Activated T-helper 2 cell treated with anti-CD3 and anti-CD28 coated beads, Interferon-gamma antibody, Interleukin-2, Interleukin-4, amounts not matched to agents 10 μg/mL and 5 μg/mL and 100 μg/mL, durations not matched to agents 14 hours and 24 hours and 36 hours (primary cell): ENCODE data around the gene CDH4. TPM values are rescaled to one million over a fixed set of nuclear protein-coding genes. Genes with fewer than 3 reads are reported as not detected.

Experiments used
- DNase-seq: peaks from one replicate; pipeline ENCODE4 v3.0.0; 2021; ENCODE audit warnings: low spot score
- H3K27ac Mint-ChIP-seq: one replicate; pipeline ENCODE4 v1.8.0; 2021; ENCODE audit warnings: mixed read lengths
- H3K27me3 Mint-ChIP-seq: one replicate; pipeline ENCODE4 v1.8.0; 2021; ENCODE audit warnings: low read depth, mixed read lengths
- H3K36me3 Mint-ChIP-seq: one replicate; pipeline ENCODE4 v1.8.0; 2021; ENCODE audit warnings: low read depth, mixed read lengths
- H3K4me1 Mint-ChIP-seq: one replicate; pipeline ENCODE4 v1.8.0; 2021; ENCODE audit warnings: low read depth, mixed read lengths
- H3K4me3 Mint-ChIP-seq: one replicate; pipeline ENCODE4 v1.8.0; 2021; ENCODE audit warnings: low read depth, mild to moderate bottlenecking, moderate library complexity, mixed read lengths
- H3K9me3 Mint-ChIP-seq: one replicate; pipeline ENCODE4 v1.8.0; 2021; ENCODE audit warnings: mixed read lengths
- intact Hi-C: fragments of 100-400 bp; cut with micrococcal nuclease; formaldehyde crosslinking; loops from one replicate; pipeline ENCODE4 v1.15.1; 2023
- total RNA-seq: library from RNA; stranded (reverse); gene quantifications from 2 replicates; pipeline ENCODE4 v1.2.3, GENCODE V29; 2022

The CDH4 gene
- total RNA-seq, 1 donor from 2014 or later: not detected

- Mint-ChIP-seq H3K4me1 (no peaks in the 10 kb centered on the region), H3K4me3 (no peak overlapping the region), H3K27ac (no peak overlapping the region), H3K36me3 (no peaks in the 10 kb centered on the region), H3K9me3 (peaks cover 15% of the 10 kb centered on the region), H3K27me3 (no peaks in the 10 kb centered on the region)
- intact Hi-C loops: no loop called here
- no peak for DNase-seq
These were observed 133.2 kb downstream of the CDH4 start for GRCh38 chr20:61385296-61385695.

- Mint-ChIP-seq H3K36me3 (no peaks in the 10 kb centered on the region), H3K9me3 (peaks cover 15% of the 10 kb centered on the region), H3K4me3 (no peak overlapping the region), H3K27ac (no peak overlapping the region), H3K27me3 (no peaks in the 10 kb centered on the region), H3K4me1 (no peaks in the 10 kb centered on the region)
- DNase-seq: no peak
- intact Hi-C loops: no loop called here
These were observed 133.7 kb downstream of the CDH4 start for GRCh38 chr20:61385731-61386130.

DNA sequence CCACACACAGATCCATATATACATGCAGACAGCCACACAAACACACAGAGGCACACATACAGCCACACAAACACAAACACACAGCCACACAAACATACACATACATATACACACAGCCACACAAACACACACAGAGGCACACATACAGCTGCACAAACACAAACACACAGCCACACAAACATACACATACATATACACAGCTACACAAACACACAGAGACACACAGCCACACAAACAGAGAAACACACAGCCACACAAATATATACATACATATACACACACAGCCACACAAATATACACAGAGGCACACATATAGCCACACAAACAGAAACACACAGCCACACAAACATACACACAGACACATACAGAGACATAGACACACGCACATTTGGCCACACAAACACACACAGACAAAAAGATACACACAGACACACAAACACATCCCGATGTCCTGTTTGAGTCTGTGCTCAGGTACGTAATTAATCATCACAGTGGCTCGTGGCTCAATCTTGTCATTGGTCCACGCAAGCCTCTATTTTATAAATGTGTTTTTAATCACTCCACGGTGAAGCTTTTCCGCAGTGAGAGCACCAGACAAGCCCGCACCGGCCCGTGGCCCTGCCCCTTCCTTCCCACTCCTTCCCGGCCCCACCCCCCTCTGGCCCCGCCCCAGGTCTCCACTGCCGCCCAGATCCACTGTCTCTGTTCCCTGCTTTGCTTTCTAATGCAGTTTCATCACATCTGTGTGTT, 135.3 kb downstream of the CDH4 start:
- Mint-ChIP-seq H3K4me3 (no peak overlapping the region), H3K27me3 (no peaks in the 10 kb centered on the region), H3K27ac (no peak overlapping the region), H3K4me1 (no peaks in the 10 kb centered on the region), H3K36me3 (no peaks in the 10 kb centered on the region), H3K9me3 (peaks cover 16% of the 10 kb centered on the region)
- no peak for DNase-seq
- intact Hi-C loops: no loop called here

DNA sequence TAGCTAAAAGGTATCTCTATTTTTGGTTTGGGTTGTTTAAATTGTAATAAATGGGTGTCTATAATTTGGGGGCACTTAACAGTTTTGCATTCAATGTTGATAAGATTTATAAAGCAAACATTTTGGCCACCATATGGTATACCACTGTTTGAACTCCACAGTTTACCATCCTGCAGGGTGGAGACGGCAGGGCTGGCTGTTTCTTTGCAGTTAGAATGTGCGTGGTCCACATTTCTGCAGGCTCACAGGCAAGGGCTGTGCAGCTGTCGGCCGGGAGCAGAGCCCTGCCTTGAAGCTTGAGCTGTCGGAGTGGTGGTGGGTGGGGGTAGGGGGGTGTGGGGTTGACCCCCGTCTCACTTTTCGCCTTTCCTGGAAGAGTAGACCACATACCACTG, 135.9 kb downstream of the CDH4 start:
- no peak for DNase-seq
- H3K27ac Mint-ChIP-seq: no peak overlapping the region
- no peaks in the 10 kb centered on the region for H3K27me3 Mint-ChIP-seq
- peaks cover 16% of the 10 kb centered on the region for H3K9me3 Mint-ChIP-seq
- H3K4me1 Mint-ChIP-seq: no peaks in the 10 kb centered on the region
- intact Hi-C loops: no loop called here
- no peak overlapping the region for H3K4me3 Mint-ChIP-seq
- no peaks in the 10 kb centered on the region for H3K36me3 Mint-ChIP-seq

DNA sequence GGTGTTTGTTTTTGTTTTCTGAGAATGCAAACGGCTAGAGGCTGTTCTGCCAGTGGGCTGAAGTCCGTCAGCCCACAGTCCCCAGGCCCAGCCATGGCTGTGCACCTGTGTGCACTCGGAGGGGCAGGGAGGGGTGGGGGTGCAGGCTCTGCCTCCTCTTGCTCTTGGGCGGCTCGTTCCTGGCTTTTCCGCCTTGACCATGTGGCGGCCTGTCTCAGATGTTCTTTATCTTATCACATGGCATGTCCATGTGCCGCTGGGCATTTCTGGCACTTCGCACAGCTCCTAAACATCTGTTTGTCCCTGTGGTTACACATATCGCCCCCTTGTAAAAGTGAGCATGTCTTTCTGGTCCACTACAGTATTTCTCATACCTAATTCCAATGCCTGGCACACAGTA, 137.0 kb downstream of the CDH4 start:
- Mint-ChIP-seq H3K27ac (no peak overlapping the region), H3K27me3 (no peaks in the 10 kb centered on the region), H3K36me3 (no peaks in the 10 kb centered on the region), H3K4me3 (no peak overlapping the region), H3K4me1 (no peaks in the 10 kb centered on the region), H3K9me3 (peaks cover 18% of the 10 kb centered on the region)
- intact Hi-C loops: no loop called here
- DNase-seq: no peak

- Mint-ChIP-seq H3K4me3 (no peak overlapping the region), H3K27me3 (no peaks in the 10 kb centered on the region), H3K36me3 (no peaks in the 10 kb centered on the region), H3K9me3 (peaks cover 18% of the 10 kb centered on the region), H3K4me1 (no peaks in the 10 kb centered on the region), H3K27ac (no peak overlapping the region)
- intact Hi-C loops: no loop called here
- no peak for DNase-seq
These were observed 139.1 kb downstream of the CDH4 start for GRCh38 chr20:61391185-61391584.

DNA sequence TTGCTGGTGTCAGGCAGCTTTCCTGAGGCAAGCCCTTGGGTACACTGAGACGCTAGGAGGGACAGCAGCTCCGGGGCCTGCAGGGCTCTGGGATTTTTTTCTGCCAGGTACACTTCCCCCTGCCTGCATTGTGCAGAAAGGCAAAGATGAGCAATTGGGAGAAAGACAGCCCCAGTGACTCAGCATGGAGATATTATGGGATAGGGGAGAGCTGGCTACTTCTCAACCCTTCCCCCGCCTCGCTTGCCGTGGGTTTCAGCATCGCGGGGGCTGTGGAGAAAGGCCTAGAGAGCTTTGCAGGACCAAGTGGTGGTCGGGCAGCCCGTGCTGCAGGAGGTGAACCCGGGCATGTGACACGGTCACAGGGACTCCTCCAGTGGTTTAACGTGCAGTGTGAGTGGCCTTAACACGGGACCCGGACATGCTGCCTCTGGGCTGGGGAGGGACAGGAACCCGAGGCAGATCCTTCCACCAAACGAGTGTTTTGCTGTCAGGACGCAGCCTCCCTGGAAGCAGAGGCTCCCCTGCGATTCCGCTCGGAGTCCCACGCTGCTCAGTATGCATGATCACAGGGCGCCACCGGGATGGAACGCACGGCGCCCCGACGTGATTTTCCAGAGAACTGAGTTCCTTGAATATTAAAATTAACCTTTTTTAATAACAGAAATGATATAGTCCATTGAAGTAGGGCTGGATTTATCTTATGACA, 139.9 kb downstream of the CDH4 start:
- H3K9me3 Mint-ChIP-seq: peaks cover 18% of the 10 kb centered on the region
- no peak for DNase-seq
- no peaks in the 10 kb centered on the region for H3K4me1 Mint-ChIP-seq
- H3K4me3 Mint-ChIP-seq: no peak overlapping the region
- H3K27ac Mint-ChIP-seq: no peak overlapping the region
- intact Hi-C loops: no loop called here
- H3K36me3 Mint-ChIP-seq: no peaks in the 10 kb centered on the region
- no peaks in the 10 kb centered on the region for H3K27me3 Mint-ChIP-seq

GRCh38 chr20:61394088-61394799, 142.2 kb downstream of the CDH4 start:
- intact Hi-C loops: no loop called here
- no peak overlapping the region for H3K27ac Mint-ChIP-seq
- no peaks in the 10 kb centered on the region for H3K27me3 Mint-ChIP-seq
- H3K9me3 Mint-ChIP-seq: peaks cover 17% of the 10 kb centered on the region
- no peaks in the 10 kb centered on the region for H3K36me3 Mint-ChIP-seq
- no peak for DNase-seq
- no peaks in the 10 kb centered on the region for H3K4me1 Mint-ChIP-seq
- H3K4me3 Mint-ChIP-seq: no peak overlapping the region

- no peaks in the 10 kb centered on the region for H3K36me3 Mint-ChIP-seq
- no peaks in the 10 kb centered on the region for H3K27me3 Mint-ChIP-seq
- H3K27ac Mint-ChIP-seq: no peak overlapping the region
- no peak overlapping the region for H3K4me3 Mint-ChIP-seq
- intact Hi-C loops: no loop called here
- no peaks in the 10 kb centered on the region for H3K4me1 Mint-ChIP-seq
- peaks cover 16% of the 10 kb centered on the region for H3K9me3 Mint-ChIP-seq
- no peak for DNase-seq
These were observed 144.3 kb downstream of the CDH4 start for GRCh38 chr20:61396262-61396848.

- intact Hi-C loops: no loop called here
- no peak overlapping the region for H3K27ac Mint-ChIP-seq
- H3K4me3 Mint-ChIP-seq: no peak overlapping the region
- peaks cover 12% of the 10 kb centered on the region for H3K9me3 Mint-ChIP-seq
- DNase-seq: no peak
- no peaks in the 10 kb centered on the region for H3K27me3 Mint-ChIP-seq
- H3K36me3 Mint-ChIP-seq: no peaks in the 10 kb centered on the region
- no peaks in the 10 kb centered on the region for H3K4me1 Mint-ChIP-seq
These were observed 145.1 kb downstream of the CDH4 start for GRCh38 chr20:61397146-61397545.

DNA sequence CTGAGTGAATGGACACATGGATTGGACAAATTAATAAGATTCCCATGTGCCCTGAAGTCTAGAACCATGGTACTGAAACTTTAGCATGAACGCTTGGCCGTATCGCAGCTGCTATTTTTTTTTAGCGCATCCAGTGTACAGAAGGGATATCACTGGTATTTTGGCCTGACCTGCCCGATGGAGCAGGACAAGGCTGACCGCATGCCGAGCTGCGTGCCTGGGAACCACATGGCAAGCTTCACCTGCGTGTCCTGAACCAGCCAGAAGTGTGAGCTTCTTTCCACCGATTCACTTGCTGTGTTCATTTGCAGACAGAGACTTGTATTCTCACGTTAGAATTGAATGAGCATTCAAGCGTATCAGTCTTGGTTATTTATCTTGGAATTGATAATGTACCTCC, 145.7 kb downstream of the CDH4 start:
- no peak overlapping the region for H3K4me3 Mint-ChIP-seq
- peaks cover 10% of the 10 kb centered on the region for H3K9me3 Mint-ChIP-seq
- no peaks in the 10 kb centered on the region for H3K36me3 Mint-ChIP-seq
- no peaks in the 10 kb centered on the region for H3K27me3 Mint-ChIP-seq
- H3K27ac Mint-ChIP-seq: no peak overlapping the region
- H3K4me1 Mint-ChIP-seq: no peaks in the 10 kb centered on the region
- intact Hi-C loops: no loop called here
- no peak for DNase-seq

DNA sequence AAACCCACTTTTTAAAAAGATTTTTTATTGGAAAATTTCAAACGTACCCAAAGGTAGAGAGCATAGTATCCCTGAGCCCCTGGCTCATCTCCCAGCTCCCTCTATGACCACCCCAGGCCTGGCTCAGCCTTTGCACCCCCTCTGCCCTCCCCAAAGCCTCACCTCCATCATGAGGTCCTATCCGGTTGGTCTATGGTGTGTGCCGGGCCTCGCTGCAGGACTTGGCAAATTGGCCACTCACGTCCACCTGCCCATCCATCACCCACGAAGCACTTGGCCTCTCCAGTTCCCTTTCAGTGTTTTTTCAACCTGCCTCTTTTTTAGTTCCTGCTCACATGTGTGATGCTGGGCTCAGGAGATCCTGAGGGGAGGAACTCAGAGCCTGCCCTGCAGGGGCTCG, 147.4 kb downstream of the CDH4 start:
- Mint-ChIP-seq H3K36me3 (no peaks in the 10 kb centered on the region), H3K4me1 (no peaks in the 10 kb centered on the region), H3K27me3 (no peaks in the 10 kb centered on the region), H3K27ac (no peak overlapping the region), H3K9me3 (peaks cover 7% of the 10 kb centered on the region), H3K4me3 (no peak overlapping the region)
- DNase-seq: no peak
- intact Hi-C loops: no loop called here

DNA sequence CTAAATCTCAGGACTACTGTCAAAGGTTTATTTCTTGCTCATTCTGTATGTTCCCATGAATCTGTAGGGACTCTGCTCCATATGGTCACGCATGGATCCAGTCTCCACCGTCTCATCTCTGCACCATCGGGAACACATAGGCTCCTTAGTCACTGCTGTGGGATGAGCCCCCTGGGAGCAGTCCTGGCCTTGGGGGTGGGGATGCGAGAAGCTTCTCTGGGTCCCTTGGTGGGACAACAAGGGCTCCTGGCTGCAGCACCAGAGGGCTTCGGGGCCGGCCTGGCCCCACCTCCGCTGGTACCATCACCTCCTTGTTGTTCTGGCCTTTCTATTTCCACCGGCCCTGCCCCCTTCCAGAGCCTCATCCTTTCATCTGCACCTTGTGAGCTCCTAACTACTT, 148.4 kb downstream of the CDH4 start:
- no peaks in the 10 kb centered on the region for H3K4me1 Mint-ChIP-seq
- no peaks in the 10 kb centered on the region for H3K36me3 Mint-ChIP-seq
- H3K4me3 Mint-ChIP-seq: no peak overlapping the region

More for the DNA sequence above, 148.4 kb downstream of the CDH4 start:
- no peaks in the 10 kb centered on the region for H3K27me3 Mint-ChIP-seq
- H3K27ac Mint-ChIP-seq: no peak overlapping the region
- H3K9me3 Mint-ChIP-seq: peaks cover 7% of the 10 kb centered on the region
- intact Hi-C loops: no loop called here
- DNase-seq: no peak
